ENCODE measurements around the gene SNTB2. TPM values are rescaled to one million over a fixed set of nuclear protein-coding genes. Genes with fewer than 3 reads are reported as not detected.

The SNTB2 gene
- total and polyA plus RNA-seq, 2 donors (not counting 3 experiments of a cell fraction or from before 2014, with no cell fraction given): 24.9 to 73.7 TPM

DNA sequence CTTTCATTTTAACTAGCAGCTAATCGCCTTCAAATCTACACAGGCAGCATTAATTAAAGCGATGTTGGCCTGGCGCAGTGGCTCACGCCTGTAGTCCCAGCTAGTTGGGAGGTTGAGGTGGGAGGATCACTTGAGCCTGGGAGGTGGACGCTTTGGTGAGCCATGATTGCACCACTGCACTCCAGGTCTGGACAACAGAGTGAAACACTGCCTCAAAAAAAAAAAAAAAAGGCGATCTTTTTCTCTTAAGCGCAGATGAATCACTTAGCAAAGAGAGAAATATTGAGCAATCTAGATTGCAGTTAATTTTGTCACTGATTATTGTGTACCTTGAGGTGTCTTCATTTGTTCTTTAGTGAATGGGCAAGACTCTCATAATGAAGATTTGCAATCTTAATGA, 12.4 kb downstream of the SNTB2 start:
- no peak for DNase-seq (ENCODE audit: low read depth, low spot score)
- Histone ChIP-seq H3K9ac (replicated peaks; ENCODE audit: extremely low read depth, insufficient read depth, low read length) (no peak overlapping the region), H3K9me3 (replicated peaks; ENCODE audit: control insufficient read depth, insufficient read depth, low read length) (no peaks in the 10 kb centered on the region), H3K4me1 (ENCODE audit: control insufficient read depth, extremely low read depth, insufficient read depth, low read length) (peaks cover 4% of the 10 kb centered on the region), H3K4me2 (ENCODE audit: insufficient read depth, low read length) (no peak overlapping the region), H3K36me3 (ENCODE audit: control insufficient read depth in 2 of 2, extremely low read depth in 1 of 2, insufficient read depth in 2 of 2, low read length in 2 of 2) (no peaks in the 10 kb centered on the region), H3K4me3 (replicated peaks in 1 of 3; ENCODE audit: insufficient read depth in 1 of 3, low read depth in 1 of 3, low read length in 3 of 3) (no peak overlapping the region), H3K9me1 (replicated peaks; ENCODE audit: control insufficient read depth, extremely low read depth, insufficient read depth, low read length) (no peaks in the 10 kb centered on the region), H4K20me1 (replicated peaks; ENCODE audit: control insufficient read depth, extremely low read depth, insufficient read depth, low read length) (peaks cover 3% of the 10 kb centered on the region), H3K27ac (ENCODE audit: insufficient read depth, low read depth, low read length) (no peak overlapping the region), H3K27me3 (ENCODE audit: control insufficient read depth in 2 of 2, insufficient read depth in 2 of 2, low read length in 2 of 2) (no peaks in the 10 kb centered on the region), H2AFZ (ENCODE audit: low read depth, low read length) (no peak overlapping the region), H3K79me2 (ENCODE audit: control insufficient read depth, insufficient read depth, low read length) (peaks cover 93% of the 10 kb centered on the region)
- dilution Hi-C loops (cut with MboI; ENCODE audit: extremely low pct_ligation_motif_present, low sequenced_read_pairs) (no loop called here), intact Hi-C loops (cut with micrococcal nuclease) (no loop called here)
- POLR2A ChIA-PET: no interaction called here
- CTCF ChIA-PET: interaction anchor here (1.2 to 1.9 kb wide), 2 partner anchors 12 to 33 kb away, joined by 3 to 9 read pairs; no protein-coding TSS in a partner anchor
- no TSS peak for BruUV-seq (replicated peaks)
- FAIRE-seq: no peak
- TF ChIP-seq MYC (IDR thresholded peaks at IDR 0.05; ENCODE audit: low read depth, low read length) (no peak), POLR2AphosphoS5 (IDR thresholded peaks at IDR 0.05; ENCODE audit: insufficient read depth, low read depth, low read length) (no peak), EZH2 (IDR thresholded peaks at IDR 0.05; ENCODE audit: borderline replicate concordance, low read depth, low read length, severe bottlenecking) (no peak), JUN (IDR thresholded peaks at IDR 0.05; ENCODE audit: borderline replicate concordance, insufficient read depth, insufficient read length, low read depth) (no peak), GATA2 (IDR thresholded peaks at IDR 0.05; ENCODE audit: insufficient read depth, insufficient read length, low read depth, low read length) (no peak), FOS (IDR thresholded peaks at IDR 0.05; ENCODE audit: borderline replicate concordance, insufficient read depth, low read length) (no peak)
- TF ChIP-seq, protein P1, sequence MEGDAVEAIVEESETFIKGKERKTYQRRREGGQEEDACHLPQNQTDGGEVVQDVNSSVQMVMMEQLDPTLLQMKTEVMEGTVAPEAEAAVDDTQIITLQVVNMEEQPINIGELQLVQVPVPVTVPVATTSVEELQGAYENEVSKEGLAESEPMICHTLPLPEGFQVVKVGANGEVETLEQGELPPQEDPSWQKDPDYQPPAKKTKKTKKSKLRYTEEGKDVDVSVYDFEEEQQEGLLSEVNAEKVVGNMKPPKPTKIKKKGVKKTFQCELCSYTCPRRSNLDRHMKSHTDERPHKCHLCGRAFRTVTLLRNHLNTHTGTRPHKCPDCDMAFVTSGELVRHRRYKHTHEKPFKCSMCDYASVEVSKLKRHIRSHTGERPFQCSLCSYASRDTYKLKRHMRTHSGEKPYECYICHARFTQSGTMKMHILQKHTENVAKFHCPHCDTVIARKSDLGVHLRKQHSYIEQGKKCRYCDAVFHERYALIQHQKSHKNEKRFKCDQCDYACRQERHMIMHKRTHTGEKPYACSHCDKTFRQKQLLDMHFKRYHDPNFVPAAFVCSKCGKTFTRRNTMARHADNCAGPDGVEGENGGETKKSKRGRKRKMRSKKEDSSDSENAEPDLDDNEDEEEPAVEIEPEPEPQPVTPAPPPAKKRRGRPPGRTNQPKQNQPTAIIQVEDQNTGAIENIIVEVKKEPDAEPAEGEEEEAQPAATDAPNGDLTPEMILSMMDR (IDR thresholded peaks at IDR 0.05; ENCODE audit: extremely low read depth in 1 of 2, insufficient read depth in 1 of 2, low read depth in 1 of 2, low read length in 2 of 2): no peak

Data from endothelial cell of umbilical vein (primary cell).